ENCODE data around the gene PRRG4.
A peak's percentile ranks its signal among the peaks of the same experiment; 100 is the strongest.
"Not testable (repeated sequence)": the region's sequence is repeated elsewhere in the genome, so short reads cannot be mapped to it uniquely, and the experiment has no call there.

The PRRG4 gene

GRCh38 chr11:32829680-32830412 is at the start of gene PRRG4:
Gene PRRG4, plus strand, starts transcription at chr11:32829927. Its CDS starts 603 bp downstream, at chr11:32830530.
- peak; percentile 68 to 80 for DNase-seq

GRCh38 chr11:32780839-32781238 is 48.9 kb upstream of the PRRG4 start:
- not testable (repeated sequence) for DNase-seq

- DNase-seq, result no peak
Observed at GRCh38 chr11:32781721-32782120, 48.0 kb upstream of the PRRG4 start.

- DNase-seq, result no peak
Observed at GRCh38 chr11:32785262-32785661, 44.5 kb upstream of the PRRG4 start.

GRCh38 chr11:32786811-32787210 is 42.9 kb upstream of the PRRG4 start:
- no peak for DNase-seq

GRCh38 chr11:32790916-32791315 is 38.8 kb upstream of the PRRG4 start:
- DNase-seq, result no peak

- no peak for DNase-seq
Observed at GRCh38 chr11:32792111-32792947, 37.4 kb upstream of the PRRG4 start.

- DNase-seq, result peak; percentile 19 to 88
Observed at GRCh38 chr11:32792948-32793475, 36.7 kb upstream of the PRRG4 start.

- no peak for DNase-seq
Observed at GRCh38 chr11:32794439-32794838, 35.3 kb upstream of the PRRG4 start, which contains the start of gene CCDC73. Gene CCDC73, minus strand, starts transcription at chr11:32794662. Its CDS starts 34,419 bp downstream, at chr11:32760243.

GRCh38 chr11:32796425-32796824 is 33.3 kb upstream of the PRRG4 start:
- DNase-seq, result no peak

GRCh38 chr11:32809313-32809712 is 20.4 kb upstream of the PRRG4 start:
- DNase-seq, result peak; percentile 53 to 86

GRCh38 chr11:32817181-32817851 is 12.4 kb upstream of the PRRG4 start:
- DNase-seq, result no peak

- DNase-seq, result no peak
Observed at GRCh38 chr11:32817852-32818183, 11.9 kb upstream of the PRRG4 start.

GRCh38 chr11:32819187-32819586 is 10.5 kb upstream of the PRRG4 start:
- no peak for DNase-seq

- DNase-seq, result peak in 1 of 2 donors; percentile 18
Observed at GRCh38 chr11:32820497-32820896, 9.2 kb upstream of the PRRG4 start.

GRCh38 chr11:32821517-32821916 is 8.2 kb upstream of the PRRG4 start:
- DNase-seq, result peak in 1 of 2 donors; percentile 25

- no peak for DNase-seq
Observed at GRCh38 chr11:32821917-32822560, 7.7 kb upstream of the PRRG4 start.

- DNase-seq, result peak in 1 of 2 donors; percentile 57
Observed at GRCh38 chr11:32823617-32824016, 6.1 kb upstream of the PRRG4 start.

GRCh38 chr11:32826113-32826512 is 3.6 kb upstream of the PRRG4 start:
- no peak for DNase-seq

- no peak for DNase-seq
Observed at GRCh38 chr11:32827276-32827675, 2.5 kb upstream of the PRRG4 start.

- DNase-seq, result peak; percentile 56 to 58
Observed at GRCh38 chr11:32829157-32829679, 509 bp upstream of the PRRG4 start.

GRCh38 chr11:32830413-32830738 is 649 bp downstream of the PRRG4 start:
- peak; percentile 51 to 70 for DNase-seq

- no peak for DNase-seq
Observed at GRCh38 chr11:32830796-32831195, 1.1 kb downstream of the PRRG4 start.

All from inflammatory macrophage treated with lipopolysaccharide for 1 hour (primary cell).